C4-2B (cell line): ENCODE data around the gene FBXO8.

Experiments used
- ZFX ChIP-seq: fragments of 450-650 bp; IDR thresholded peaks from 2 replicates; pipeline ENCODE4 v1.6.1; 2017
- TF ChIP-seq, protein P1 (sequence below): fragments of 450-650 bp; conservative IDR thresholded peaks from 2 replicates; pipeline ENCODE4 v1.5.1; 2017; ENCODE audit warnings: mild to moderate bottlenecking

- TF ChIP-seq, protein P1, sequence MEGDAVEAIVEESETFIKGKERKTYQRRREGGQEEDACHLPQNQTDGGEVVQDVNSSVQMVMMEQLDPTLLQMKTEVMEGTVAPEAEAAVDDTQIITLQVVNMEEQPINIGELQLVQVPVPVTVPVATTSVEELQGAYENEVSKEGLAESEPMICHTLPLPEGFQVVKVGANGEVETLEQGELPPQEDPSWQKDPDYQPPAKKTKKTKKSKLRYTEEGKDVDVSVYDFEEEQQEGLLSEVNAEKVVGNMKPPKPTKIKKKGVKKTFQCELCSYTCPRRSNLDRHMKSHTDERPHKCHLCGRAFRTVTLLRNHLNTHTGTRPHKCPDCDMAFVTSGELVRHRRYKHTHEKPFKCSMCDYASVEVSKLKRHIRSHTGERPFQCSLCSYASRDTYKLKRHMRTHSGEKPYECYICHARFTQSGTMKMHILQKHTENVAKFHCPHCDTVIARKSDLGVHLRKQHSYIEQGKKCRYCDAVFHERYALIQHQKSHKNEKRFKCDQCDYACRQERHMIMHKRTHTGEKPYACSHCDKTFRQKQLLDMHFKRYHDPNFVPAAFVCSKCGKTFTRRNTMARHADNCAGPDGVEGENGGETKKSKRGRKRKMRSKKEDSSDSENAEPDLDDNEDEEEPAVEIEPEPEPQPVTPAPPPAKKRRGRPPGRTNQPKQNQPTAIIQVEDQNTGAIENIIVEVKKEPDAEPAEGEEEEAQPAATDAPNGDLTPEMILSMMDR, result no peak
- TF ChIP-seq ZFX, result no peak
Observed at GRCh38 chr4:174277433-174277832, 6.0 kb downstream of the FBXO8 start.
